ENCODE results near the gene TACC2.

TACC2 gene

GRCh38 chr10:122286867-122287266 is 297.9 kb downstream of the TACC2 start:
- no peak overlapping the region for H3K4me3 ChIP-seq (ENCODE audit: low read depth, low read length)
- no peak for DNase-seq (ENCODE audit: low read depth)
- no peak for TF ChIP-seq CTCF (IDR thresholded peaks at IDR 0.05; ENCODE audit: low read depth, low read length, missing control alignments)

- TF ChIP-seq CTCF (IDR thresholded peaks at IDR 0.05; ENCODE audit: low read depth, low read length, missing control alignments), result no peak
- DNase-seq (ENCODE audit: low read depth), result no peak
Measured at GRCh38 chr10:122287570-122287969, 298.6 kb downstream of the TACC2 start.

GRCh38 chr10:122288262-122288661 is 299.3 kb downstream of the TACC2 start:
- no peak for TF ChIP-seq CTCF (IDR thresholded peaks at IDR 0.05; ENCODE audit: low read depth, low read length, missing control alignments)
- DNase-seq (ENCODE audit: low read depth), result no peak
- no peak overlapping the region for H3K4me3 ChIP-seq (ENCODE audit: low read depth, low read length)

More at GRCh38 chr10:122287570-122287969, 298.6 kb downstream of the TACC2 start:
- no peak overlapping the region for H3K4me3 ChIP-seq (ENCODE audit: low read depth, low read length)

GRCh38 chr10:122288917-122289316 is 300.0 kb downstream of the TACC2 start:
- TF ChIP-seq CTCF (IDR thresholded peaks at IDR 0.05; ENCODE audit: low read depth, low read length, missing control alignments), result no peak
- no peak for DNase-seq (ENCODE audit: low read depth)

GRCh38 chr10:122290334-122290733 is 301.4 kb downstream of the TACC2 start:
- no peak for TF ChIP-seq CTCF (IDR thresholded peaks at IDR 0.05; ENCODE audit: low read depth, low read length, missing control alignments)
- no peak overlapping the region for H3K4me3 ChIP-seq (ENCODE audit: low read depth, low read length)
- no peak for DNase-seq (ENCODE audit: low read depth)

More at GRCh38 chr10:122288917-122289316, 300.0 kb downstream of the TACC2 start:
- no peak overlapping the region for H3K4me3 ChIP-seq (ENCODE audit: low read depth, low read length)

GRCh38 chr10:122290833-122291532 is 302.0 kb downstream of the TACC2 start:
- TF ChIP-seq CTCF (IDR thresholded peaks at IDR 0.05; ENCODE audit: low read depth, low read length, missing control alignments), result no peak
- H3K4me3 ChIP-seq (ENCODE audit: low read depth, low read length), result no peak overlapping the region
- no peak for DNase-seq (ENCODE audit: low read depth)

- no peak for TF ChIP-seq CTCF (IDR thresholded peaks at IDR 0.05; ENCODE audit: low read depth, low read length, missing control alignments)
- DNase-seq (ENCODE audit: low read depth), result no peak
- H3K4me3 ChIP-seq (ENCODE audit: low read depth, low read length), result no peak overlapping the region
Measured at GRCh38 chr10:122291739-122292138, 302.8 kb downstream of the TACC2 start.

Data from GM12864 (cell line).